NT2/D1 (cell line): ENCODE data around the gene DENND4C.

Experiments
- SUZ12 ChIP-seq: IDR thresholded peaks from 2 replicates; pipeline ENCODE4 v1.6.1; 2011; ENCODE audit not compliant: insufficient read length, insufficient read depth; ENCODE audit errors: extremely low read depth
- YY1 ChIP-seq: IDR thresholded peaks from 2 replicates; pipeline ENCODE4 v1.6.1; 2011; ENCODE audit not compliant: insufficient read length, insufficient read depth
- ZNF274 ChIP-seq: IDR thresholded peaks from 2 replicates; pipeline ENCODE4 v1.6.1; 2011; ENCODE audit warnings: mild to moderate bottlenecking, low read depth, low read length

GRCh38 chr9:19193029-19193324, 37.5 kb upstream of the DENND4C start:
- TF ChIP-seq ZNF274, result no peak
- no peak for TF ChIP-seq YY1
- no peak for TF ChIP-seq SUZ12
